ENCODE data around the gene DRP2. TPM values are rescaled to one million over a fixed set of nuclear protein-coding genes. Genes with fewer than 3 reads are reported as not detected.

Gene DRP2
- total RNA-seq, 2 experiments from 2014 or later: not detected

- no peaks in the 10 kb centered on the region for H3K36me3 ChIP-seq (ENCODE audit: insufficient read depth, low read length)
- Mint-ChIP-seq H3K4me1 (ENCODE audit: low read depth) (peaks cover 9% of the 10 kb centered on the region), H3K9me3 (no peaks in the 10 kb centered on the region), H3K27ac (no peak overlapping the region), H3K27me3 (no peaks in the 10 kb centered on the region), H3K4me3 (no peak overlapping the region), H3K36me3 (ENCODE audit: low read depth) (no peaks in the 10 kb centered on the region)
- H3K27me3 ChIP-seq (ENCODE audit: control insufficient read depth in 1 of 2, insufficient read depth in 2 of 2, low read length in 2 of 2): no peaks in the 10 kb centered on the region
- H3K4me1 ChIP-seq (ENCODE audit: insufficient read depth, low read length): no peaks in the 10 kb centered on the region
- CTCF ChIA-PET: no interaction called here
- H3K9me3 ChIP-seq (ENCODE audit: control insufficient read depth in 1 of 2, insufficient read depth in 1 of 2, low read length in 2 of 2): no peaks in the 10 kb centered on the region
- no peak overlapping the region for H3K27ac ChIP-seq (ENCODE audit: low read depth in 1 of 2, low read length in 2 of 2)
- H3K4me3 ChIP-seq (ENCODE audit: low read length): no peak overlapping the region
- ATAC-seq (ENCODE audit: poor library complexity) (no peak), DNase-seq (peak in 3 of 14 experiments; percentile 1 to 10 (median 4))
- intact Hi-C loops (cut with DNase I, micrococcal nuclease): no loop called here
- TF ChIP-seq CTCF (IDR thresholded peaks at IDR 0.05): no peak
- POLR2A ChIA-PET: no interaction called here
These were observed 319 bp downstream of the DRP2 start for GRCh38 chrX:101219864-101220346.

GRCh38 chrX:101220662-101221260 lies 1.2 kb downstream of the DRP2 start:
- peak in 2 of 14 experiments; percentile 0 to 1 for DNase-seq
- CTCF ChIA-PET: no interaction called here

GRCh38 chrX:101223226-101223625 lies 3.6 kb downstream of the DRP2 start:
- ChIA-PET CTCF (no interaction called here), POLR2A (no interaction called here)
- Histone ChIP-seq H3K27ac (ENCODE audit: low read depth in 1 of 2, low read length in 2 of 2) (no peak overlapping the region), H3K4me1 (ENCODE audit: insufficient read depth, low read length) (no peaks in the 10 kb centered on the region), H3K9me3 (ENCODE audit: control insufficient read depth in 1 of 2, insufficient read depth in 1 of 2, low read length in 2 of 2) (no peaks in the 10 kb centered on the region), H3K4me3 (ENCODE audit: low read length) (no peak overlapping the region), H3K36me3 (ENCODE audit: insufficient read depth, low read length) (no peaks in the 10 kb centered on the region), H3K27me3 (ENCODE audit: control insufficient read depth in 1 of 2, insufficient read depth in 2 of 2, low read length in 2 of 2) (no peaks in the 10 kb centered on the region)
- DNase-seq (no peak), ATAC-seq (ENCODE audit: poor library complexity) (no peak)
- Mint-ChIP-seq H3K9me3 (no peaks in the 10 kb centered on the region), H3K36me3 (ENCODE audit: low read depth) (no peaks in the 10 kb centered on the region), H3K27me3 (no peaks in the 10 kb centered on the region), H3K27ac (no peak overlapping the region), H3K4me1 (ENCODE audit: low read depth) (peaks cover 9% of the 10 kb centered on the region), H3K4me3 (no peak overlapping the region)
- intact Hi-C loops (cut with DNase I, micrococcal nuclease): no loop called here
- no peak for TF ChIP-seq CTCF (IDR thresholded peaks at IDR 0.05)

More at GRCh38 chrX:101220662-101221260, 1.2 kb downstream of the DRP2 start:
- no peak for ATAC-seq (ENCODE audit: poor library complexity)
- no peaks in the 10 kb centered on the region for H3K4me1 ChIP-seq (ENCODE audit: insufficient read depth, low read length)
- H3K4me3 ChIP-seq (ENCODE audit: low read length): no peak overlapping the region
- no peak for TF ChIP-seq CTCF (IDR thresholded peaks at IDR 0.05)
- POLR2A ChIA-PET: no interaction called here
- H3K9me3 Mint-ChIP-seq: no peaks in the 10 kb centered on the region
- intact Hi-C loops (cut with DNase I, micrococcal nuclease): no loop called here
- H3K4me3 Mint-ChIP-seq: no peak overlapping the region
- H3K27ac ChIP-seq (ENCODE audit: low read depth in 1 of 2, low read length in 2 of 2): no peak overlapping the region
- no peaks in the 10 kb centered on the region for H3K36me3 Mint-ChIP-seq (ENCODE audit: low read depth)
- H3K36me3 ChIP-seq (ENCODE audit: insufficient read depth, low read length): no peaks in the 10 kb centered on the region
- no peaks in the 10 kb centered on the region for H3K27me3 Mint-ChIP-seq
- H3K27ac Mint-ChIP-seq: no peak overlapping the region
- H3K27me3 ChIP-seq (ENCODE audit: control insufficient read depth in 1 of 2, insufficient read depth in 2 of 2, low read length in 2 of 2): no peaks in the 10 kb centered on the region
- peaks cover 9% of the 10 kb centered on the region for H3K4me1 Mint-ChIP-seq (ENCODE audit: low read depth)
- H3K9me3 ChIP-seq (ENCODE audit: control insufficient read depth in 1 of 2, insufficient read depth in 1 of 2, low read length in 2 of 2): no peaks in the 10 kb centered on the region
